B cell (primary cell): Measurements from ENCODE around the gene CDK18. TPM values are rescaled to one million over a fixed set of nuclear protein-coding genes. Genes with fewer than 3 reads are reported as not detected.
A peak's percentile ranks its signal among the peaks of the same experiment; 100 is the strongest.

Experiments
- ATAC-seq: fragments of 200-7000 bp; cut with Tn5 transposase; one replicate; pipeline ENCODE4 v1.10.0; 2021; ENCODE audit warnings: low read depth, mild to moderate bottlenecking, moderate number of reproducible peaks, moderate library complexity
- CTCF ChIA-PET: fragments of 350-600 bp; sonication (Branson Sonifier 250); formaldehyde crosslinking; loops from one replicate; lab custom pipeline; 2021; ENCODE audit warnings: antibody characterized with exemption, inconsistent platforms; lab: Charles Lee
- POLR2A ChIA-PET: fragments of 350-600 bp; sonication (Branson Sonifier 250); formaldehyde crosslinking; loops from one replicate; lab custom pipeline; 2021; ENCODE audit warnings: antibody characterized with exemption; lab: Charles Lee
- DNase-seq: peaks from one replicate; pipeline ENCODE4 v3.0.0; 2013
- H2AFZ ChIP-seq: 2 replicates; pipeline ENCODE4 v1.6.1; 2012; ENCODE audit warnings: mild to moderate bottlenecking, low read depth, low read length; ENCODE audit not compliant: insufficient read depth, poor library complexity, severe bottlenecking
- H3K27ac ChIP-seq, 2 donors: 1 replicate in 1 of 2; 2 replicates in 1 of 2; pipeline ENCODE4 v1.5.1; 2012 to 2013; ENCODE audit warnings: low read length in 2 of 2, mild to moderate bottlenecking in 2 of 2, moderate library complexity in 1 of 2
- H3K27me3 ChIP-seq, 4 experiments: fragments of 200-600 bp in 1 of 4; sonication (generic) in 1 of 4; replicated peaks in 1 of 4; 1 replicate in 2 of 4; 2 replicates in 2 of 4; pipeline versions ENCODE4 v1.6.1 to v1.7.0; 2013 to 2016; ENCODE audit warnings: low read length in 3 of 4, mild to moderate bottlenecking in 2 of 4, mixed read lengths in 1 of 4, moderate library complexity in 1 of 4; ENCODE audit not compliant: insufficient read depth in 4 of 4, control insufficient read depth in 3 of 4; ENCODE audit errors: control extremely low read depth in 1 of 4
- H3K36me3 ChIP-seq, 2 experiments: replicated peaks in 1 of 2; 1 replicate in 1 of 2; 2 replicates in 1 of 2; pipeline versions ENCODE4 v1.6.1 to v1.7.1; 2013; ENCODE audit warnings: low read length in 1 of 2; ENCODE audit not compliant: insufficient read depth in 2 of 2, control insufficient read depth in 1 of 2; ENCODE audit errors: control extremely low read depth in 1 of 2, extremely low read depth in 1 of 2
- H3K4me1 ChIP-seq, 2 donors: fragments of 200-600 bp in 1 of 2; sonication (generic) in 1 of 2; 1 replicate in 1 of 2; 2 replicates in 1 of 2; pipeline versions ENCODE4 v1.5.1 to v1.6.1; 2013 to 2017; ENCODE audit warnings: low read length in 2 of 2; ENCODE audit not compliant: control insufficient read depth in 2 of 2, insufficient read depth in 2 of 2
- H3K4me2 ChIP-seq: replicated peaks from 2 replicates; pipeline ENCODE3; 2012; ENCODE audit warnings: mild to moderate bottlenecking, low read depth, low read length; ENCODE audit not compliant: poor library complexity, severe bottlenecking
- H3K4me3 ChIP-seq, 5 experiments: fragments of 200-600 bp in 1 of 5; sonication (generic) in 1 of 5; 1 replicate in 3 of 5; 2 replicates in 2 of 5; pipeline versions ENCODE4 v1.5.1 to v1.7.0; 2011 to 2016; ENCODE audit warnings: low read length in 4 of 5, mild to moderate bottlenecking in 4 of 5, low read depth in 2 of 5, control low read depth in 1 of 5, moderate library complexity in 1 of 5; ENCODE audit not compliant: insufficient read depth in 1 of 5; ENCODE audit errors: control extremely low read depth in 1 of 5, extremely low read depth in 1 of 5
- H3K79me2 ChIP-seq: fragments of 200-600 bp; sonication (generic); one replicate; pipeline ENCODE4 v1.6.0; 2016; ENCODE audit warnings: low read length; ENCODE audit not compliant: control insufficient read depth, insufficient read depth
- H3K9ac ChIP-seq: fragments of 200-600 bp; sonication (generic); 2 replicates; pipeline ENCODE4 v1.6.1; 2017; ENCODE audit warnings: mild to moderate bottlenecking, low read length, moderate library complexity
- H3K9me3 ChIP-seq, 3 donors: one replicate each; pipeline versions ENCODE4 v1.6.1 to v1.7.1; 2013; ENCODE audit warnings: low read length in 2 of 3; ENCODE audit not compliant: control insufficient read depth in 2 of 3, insufficient read depth in 1 of 3; ENCODE audit errors: control extremely low read depth in 1 of 3
- H4K20me1 ChIP-seq: 2 replicates; pipeline ENCODE4 v1.6.0; 2012; ENCODE audit warnings: mild to moderate bottlenecking, low read length; ENCODE audit not compliant: insufficient read depth, control insufficient read depth, poor library complexity, severe bottlenecking
- H3K27ac Mint-ChIP-seq: one replicate; pipeline ENCODE4 v1.8.0; 2021; ENCODE audit warnings: mixed read lengths
- H3K27me3 Mint-ChIP-seq: one replicate; pipeline ENCODE4 v1.8.0; 2021; ENCODE audit warnings: mixed read lengths
- H3K4me1 Mint-ChIP-seq: one replicate; pipeline ENCODE4 v1.8.0; 2021; ENCODE audit warnings: mixed read lengths
- H3K4me3 Mint-ChIP-seq: one replicate; pipeline ENCODE4 v1.8.0; 2021; ENCODE audit warnings: mixed read lengths
- H3K9me3 Mint-ChIP-seq: one replicate; pipeline ENCODE4 v1.8.0; 2022; ENCODE audit warnings: mixed read lengths; ENCODE audit not compliant: insufficient read depth
- CTCF ChIP-seq: fragments of 200-600 bp; IDR thresholded peaks from one replicate; pipeline ENCODE4 v1.8.0; 2022; ENCODE audit warnings: antibody characterized with exemption, mild to moderate bottlenecking
- EZH2 ChIP-seq: IDR thresholded peaks from 2 replicates; pipeline ENCODE4 v1.6.1; 2012; ENCODE audit warnings: borderline replicate concordance, low read depth, mild to moderate bottlenecking, moderate library complexity, low read length; ENCODE audit not compliant: insufficient read depth, poor library complexity, severe bottlenecking
- WGBS: methylation state at CpG from one replicate; pipeline ENCODE4 v1.1.5; 2013; ENCODE audit warnings: missing lambda C conversion rate; ENCODE audit not compliant: insufficient coverage; 5-methylcytosine and 5-hydroxymethylcytosine counted together
- intact Hi-C: fragments of 100-400 bp; cut with micrococcal nuclease; formaldehyde crosslinking; loops from one replicate; pipeline ENCODE4 v1.10.0; 2022
- polyA plus RNA-seq: library from polyadenylated mRNA; depleted of rRNA; stranded (reverse); fragments of >200 nt; gene quantifications from 2 replicates; pipeline ENCODE4 v1.2.3, GENCODE V29; 2012
- total RNA-seq, 2 donors: library from RNA; stranded (reverse); fragments of 120-200 nt in 1 of 2; gene quantifications; 1 replicate in 1 of 2; 2 replicates in 1 of 2; pipeline versions ENCODE4 v1.2.3 to v1.2.4, GENCODE V29; 2013 to 2022

Gene CDK18
- total and polyA plus RNA-seq, 2 donors (not counting 1 experiment from before 2014, with no cell fraction given) = 3.8 to 4.7 TPM

- peaks cover 42% of the 10 kb centered on the region for H3K27me3 Mint-ChIP-seq
- no peak overlapping the region for H3K4me3 Mint-ChIP-seq
- Histone ChIP-seq H3K27me3 (peaks cover 0 to 46% (median 21%) of the 10 kb centered on the region in 4 experiments), H3K9me3 (peaks cover 0 to 8% (median 0%) of the 10 kb centered on the region in 3 donors), H3K9ac (no peak overlapping the region), H4K20me1 (no peaks in the 10 kb centered on the region), H3K4me3 (no peak overlapping the region), H3K4me1 (peaks cover 0 to 10% of the 10 kb centered on the region in 2 donors), H3K4me2 (no peak overlapping the region), H3K36me3 (no peaks in the 10 kb centered on the region), H3K27ac (no peak overlapping the region), H3K79me2 (no peaks in the 10 kb centered on the region), H2AFZ (no peak overlapping the region)
- ChIA-PET CTCF (no interaction called here), POLR2A (no interaction called here)
- peaks cover 2% of the 10 kb centered on the region for H3K4me1 Mint-ChIP-seq
- no peaks in the 10 kb centered on the region for H3K9me3 Mint-ChIP-seq
- TF ChIP-seq EZH2 = no peak
- TF ChIP-seq CTCF = no peak
- DNase-seq (no peak), ATAC-seq (no peak)
- intact Hi-C loops = no loop called here
- H3K27ac Mint-ChIP-seq = no peak overlapping the region
- WGBS = 74% methylated on average over 5 of the region's 11 CpGs
Observed at GRCh38 chr1:205542367-205542766, 37.9 kb downstream of the CDK18 start.

- Histone ChIP-seq H3K4me1 (peaks cover 0 to 10% of the 10 kb centered on the region in 2 donors), H3K4me2 (peak overlapping the region; percentile 11), H4K20me1 (no peaks in the 10 kb centered on the region), H3K4me3 (no peak overlapping the region), H2AFZ (no peak overlapping the region), H3K9ac (no peak overlapping the region), H3K79me2 (no peaks in the 10 kb centered on the region), H3K36me3 (no peaks in the 10 kb centered on the region), H3K27me3 (peaks cover 0 to 49% (median 21%) of the 10 kb centered on the region in 4 experiments), H3K9me3 (peaks cover 0 to 8% (median 0%) of the 10 kb centered on the region in 3 donors), H3K27ac (no peak overlapping the region)
- H3K4me1 Mint-ChIP-seq = peaks cover 2% of the 10 kb centered on the region
- TF ChIP-seq EZH2 (no peak), CTCF (no peak)
- 3% methylated on average over 20 of the region's 25 CpGs for WGBS
- ATAC-seq (no peak), DNase-seq (no peak)
- H3K4me3 Mint-ChIP-seq = no peak overlapping the region
- H3K27me3 Mint-ChIP-seq = peaks cover 44% of the 10 kb centered on the region
- H3K9me3 Mint-ChIP-seq = no peaks in the 10 kb centered on the region
- intact Hi-C loops = no loop called here
- no peak overlapping the region for H3K27ac Mint-ChIP-seq
- ChIA-PET POLR2A (interaction anchor here (0.6 kb wide), 1 partner anchor 148 kb away, joined by 4 read pairs; no protein-coding TSS in a partner anchor), CTCF (interaction anchor here (1.1 to 1.8 kb wide), 4 partner anchors 19 to 113 kb away, joined by 3 to 6 read pairs (median 4); no protein-coding TSS in a partner anchor)
Observed at GRCh38 chr1:205543351-205544301, 39.2 kb downstream of the CDK18 start.
